ENCODE results near the gene MSI2.

MSI2 gene

GRCh38 chr17:57533684-57534305, 277.5 kb downstream of the MSI2 start:
- no peak for DNase-seq

DNA sequence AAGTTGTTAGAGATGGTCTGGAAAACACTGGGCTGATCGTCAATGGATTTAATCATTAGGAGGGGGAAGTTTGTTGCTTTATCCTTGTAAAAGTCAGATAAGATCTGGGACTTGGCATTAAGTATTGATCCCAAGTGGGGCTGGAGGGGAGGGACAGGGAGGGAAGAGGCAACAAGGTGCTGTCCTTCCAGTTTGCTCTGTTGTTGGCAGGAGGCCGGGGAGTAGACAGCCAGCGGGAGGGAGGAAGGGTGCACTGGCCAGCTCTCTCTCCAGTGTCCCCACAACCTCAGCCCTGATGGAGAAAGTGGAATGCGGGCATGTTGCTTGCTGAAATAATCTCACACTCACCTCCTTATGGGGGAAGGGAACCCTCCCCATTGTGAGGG, 278.5 kb downstream of the MSI2 start:
- no peak for DNase-seq

DNA sequence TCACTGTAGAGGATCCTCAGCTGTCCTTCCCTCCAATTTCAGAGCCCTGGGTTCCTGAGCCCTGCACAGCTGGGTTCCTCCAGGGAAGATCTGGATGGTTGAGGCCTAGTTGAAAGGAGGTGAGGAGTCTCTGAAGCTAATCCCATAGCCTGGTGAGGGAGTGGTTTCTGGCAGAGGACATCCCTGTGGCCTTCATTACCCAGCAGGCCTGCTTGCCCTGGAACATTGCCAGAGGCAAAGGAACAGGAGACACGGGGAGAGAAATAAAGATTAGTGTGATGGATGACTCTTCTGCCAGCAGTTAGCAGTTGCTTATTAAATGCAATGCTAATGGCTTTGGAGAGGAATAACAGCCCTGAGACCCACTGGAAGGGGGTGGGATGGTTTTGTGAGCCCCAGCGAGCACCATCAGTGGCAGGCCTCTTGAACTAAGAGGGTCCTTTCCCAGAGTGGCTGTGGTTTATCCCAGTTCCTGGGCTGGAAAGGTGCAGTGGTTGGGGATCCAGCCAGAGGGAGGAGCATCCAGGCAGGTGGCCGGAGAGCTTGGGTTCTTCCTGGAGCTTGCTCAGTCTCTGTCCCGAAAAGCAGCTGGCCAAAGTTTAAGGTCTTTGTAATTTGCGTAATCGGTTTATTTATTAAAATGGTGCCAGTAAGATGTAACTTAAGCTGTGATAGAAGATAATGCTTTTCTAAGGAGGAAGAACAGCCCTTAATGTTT, 279.1 kb downstream of the MSI2 start:
- DNase-seq: peak; percentile 71

- no peak for DNase-seq
Measured at GRCh38 chr17:57536289-57536688, 280.0 kb downstream of the MSI2 start.

- no peak for DNase-seq
Measured at GRCh38 chr17:57536789-57537523, 280.6 kb downstream of the MSI2 start.

DNA sequence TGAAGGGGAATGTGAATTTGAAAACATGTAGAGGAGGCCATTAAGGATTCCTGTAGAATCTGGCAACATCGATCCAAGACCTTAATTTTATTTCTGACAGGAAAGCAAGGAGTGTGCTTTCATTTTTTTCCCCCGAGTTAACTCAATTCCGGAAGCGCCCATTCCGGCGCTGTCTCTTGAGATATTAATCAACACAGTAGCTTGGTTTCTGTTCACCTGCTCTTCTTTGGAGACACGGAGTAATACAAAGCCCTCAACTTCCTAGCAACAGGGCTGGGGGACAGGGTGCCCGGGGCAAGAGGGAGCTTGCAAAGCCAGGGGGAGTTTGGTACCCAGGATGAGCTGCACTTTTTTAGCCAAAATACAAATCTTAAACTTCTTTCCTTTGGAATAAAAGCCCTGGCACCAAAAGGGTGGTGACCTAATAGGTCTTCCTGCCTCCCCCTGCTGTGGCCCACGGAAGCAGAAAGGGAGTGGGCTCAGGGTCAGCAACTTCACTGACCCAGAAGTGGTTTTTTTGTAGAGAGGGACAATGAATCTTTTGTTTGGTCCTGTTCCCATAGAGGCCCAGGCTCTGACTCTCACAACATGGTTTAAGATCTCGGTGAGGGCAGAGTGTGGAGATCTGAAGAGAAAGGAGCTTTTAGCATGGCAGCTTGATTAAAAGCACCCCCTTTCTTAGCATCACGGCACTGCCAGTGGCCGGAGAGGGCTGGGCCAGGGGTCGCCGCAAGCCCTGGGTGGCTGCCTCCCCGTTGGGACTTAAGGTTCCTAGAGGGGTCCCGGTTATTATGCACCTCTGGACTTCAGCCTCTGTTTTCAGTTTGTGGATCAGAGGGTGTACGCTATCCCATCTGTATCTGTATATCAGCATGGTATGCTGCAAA, 281.4 kb downstream of the MSI2 start:
- peak; percentile 73 for DNase-seq

- DNase-seq: no peak
Measured at GRCh38 chr17:57538736-57539456, 282.6 kb downstream of the MSI2 start.

DNA sequence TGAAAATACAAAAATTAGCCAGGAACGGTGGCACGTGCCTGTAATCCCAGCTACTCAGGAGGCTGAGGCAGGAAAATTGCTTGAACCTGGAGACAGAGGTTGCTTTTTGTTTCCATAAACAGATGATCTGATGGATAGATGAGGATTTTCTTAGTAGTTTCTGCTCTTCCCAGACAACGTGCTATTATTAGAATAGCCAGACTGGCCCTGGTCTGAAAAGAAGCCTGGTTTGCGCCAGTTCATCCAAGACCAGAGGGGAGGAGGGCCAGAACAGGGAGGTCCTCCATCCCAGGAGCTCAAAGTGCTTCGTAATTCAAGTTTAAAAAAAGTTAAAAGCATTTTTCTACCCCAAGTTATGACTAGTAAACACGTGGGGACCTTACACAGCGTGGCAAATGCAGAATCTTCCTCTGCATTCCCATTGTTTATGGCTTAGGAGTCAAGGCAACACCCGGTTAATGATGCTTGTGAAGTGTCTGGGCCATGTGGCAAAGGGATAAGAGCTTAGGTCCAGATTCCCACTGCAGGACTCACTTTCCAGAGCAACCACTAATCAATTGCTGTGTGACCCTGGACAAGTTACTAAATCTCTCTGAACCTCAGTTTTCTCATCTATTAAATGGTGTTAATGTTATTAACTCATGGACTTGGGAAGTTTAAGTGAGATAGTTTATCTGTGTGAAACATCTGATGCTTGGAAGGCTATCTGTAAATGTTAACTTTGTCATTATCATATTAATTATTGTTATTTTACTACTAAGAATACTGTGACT, 283.4 kb downstream of the MSI2 start:
- no peak for DNase-seq

GRCh38 chr17:57540596-57540995, 284.3 kb downstream of the MSI2 start:
- no peak for DNase-seq

- no peak for DNase-seq
Measured at GRCh38 chr17:57541049-57541448, 284.7 kb downstream of the MSI2 start.

DNA sequence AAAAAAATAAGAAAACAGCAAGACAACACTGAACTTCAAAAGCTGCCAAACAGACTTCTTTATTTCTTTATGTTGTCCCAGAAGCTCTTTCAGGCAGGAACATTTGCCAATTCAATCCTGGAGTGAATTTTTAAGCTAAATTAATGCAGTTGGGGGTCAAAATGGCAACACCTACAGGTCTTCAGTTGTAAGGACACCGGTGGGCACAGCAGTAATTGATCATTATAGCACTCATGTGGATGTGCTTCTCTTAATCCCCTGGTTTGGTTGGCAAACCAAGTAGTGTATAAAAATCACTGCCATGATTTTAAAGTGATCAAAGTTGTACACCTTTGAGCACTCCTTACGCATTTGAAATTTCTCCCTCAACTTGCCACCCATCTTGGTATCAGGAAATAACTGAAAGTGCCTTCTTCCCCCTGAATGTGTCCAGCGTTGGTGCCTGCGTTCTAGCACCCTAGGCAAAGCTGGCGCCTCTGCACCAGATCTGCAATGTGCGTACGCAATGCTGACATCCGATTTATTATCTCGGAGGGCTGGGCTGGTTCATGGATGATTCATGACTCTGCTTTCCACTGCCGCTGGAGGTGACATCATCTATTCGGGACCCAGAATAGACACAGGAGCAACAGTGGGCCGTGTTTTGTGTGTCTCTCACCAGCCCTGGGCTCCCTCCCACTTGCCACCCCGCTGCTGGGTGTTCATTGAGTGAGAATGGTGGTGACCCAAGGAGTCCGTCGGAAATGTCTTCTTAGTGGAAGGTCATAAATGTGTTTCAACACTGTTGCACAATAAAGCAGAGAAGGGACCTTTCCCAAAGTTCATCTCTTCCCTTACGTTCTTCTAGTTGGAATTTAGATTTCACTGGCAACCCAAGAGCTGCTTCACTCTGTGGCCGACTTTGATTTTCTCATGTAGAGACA, 285.4 kb downstream of the MSI2 start:
- DNase-seq: no peak

DNA sequence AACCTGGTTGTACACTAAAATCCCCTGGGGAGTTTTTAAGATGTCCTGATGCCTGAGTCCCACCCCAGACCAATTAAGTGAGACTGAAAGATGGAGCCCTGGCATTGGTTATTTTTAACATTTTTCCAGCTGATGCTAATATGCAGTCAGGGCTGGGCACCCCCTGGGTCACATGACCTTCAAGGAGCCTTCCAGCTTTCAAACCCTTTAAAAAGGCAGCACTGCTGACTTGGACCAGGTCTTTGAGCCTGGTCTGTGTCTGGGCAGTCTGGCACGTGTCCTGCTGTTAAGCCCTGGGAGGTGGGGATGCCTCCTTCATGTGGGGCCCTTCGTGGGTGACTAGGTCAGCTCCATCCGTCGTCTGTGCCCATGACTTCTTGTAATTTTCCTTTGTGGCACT, 286.2 kb downstream of the MSI2 start:
- DNase-seq: no peak

DNA sequence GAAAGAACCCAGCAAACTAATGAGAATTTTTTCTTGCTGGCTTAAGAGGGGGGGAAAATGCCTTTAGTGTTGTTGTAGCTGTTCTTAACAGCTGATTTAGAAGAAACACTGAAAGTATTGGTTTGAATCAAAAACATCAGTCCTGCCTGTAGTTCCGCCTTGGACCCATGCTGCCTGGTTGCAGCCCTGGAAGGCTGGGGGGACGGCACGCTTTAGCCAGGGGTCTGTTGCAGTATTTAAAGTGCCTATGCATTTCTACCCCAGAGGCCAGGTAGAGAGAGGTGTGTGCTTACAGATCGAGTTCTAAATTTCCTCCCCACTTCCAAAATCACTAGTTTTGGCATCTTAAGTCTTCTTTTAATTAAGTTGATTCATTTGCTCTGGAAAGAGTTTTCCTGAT, 286.9 kb downstream of the MSI2 start:
- DNase-seq: no peak

- no peak for DNase-seq
Measured at GRCh38 chr17:57544401-57544800, 288.1 kb downstream of the MSI2 start.

DNA sequence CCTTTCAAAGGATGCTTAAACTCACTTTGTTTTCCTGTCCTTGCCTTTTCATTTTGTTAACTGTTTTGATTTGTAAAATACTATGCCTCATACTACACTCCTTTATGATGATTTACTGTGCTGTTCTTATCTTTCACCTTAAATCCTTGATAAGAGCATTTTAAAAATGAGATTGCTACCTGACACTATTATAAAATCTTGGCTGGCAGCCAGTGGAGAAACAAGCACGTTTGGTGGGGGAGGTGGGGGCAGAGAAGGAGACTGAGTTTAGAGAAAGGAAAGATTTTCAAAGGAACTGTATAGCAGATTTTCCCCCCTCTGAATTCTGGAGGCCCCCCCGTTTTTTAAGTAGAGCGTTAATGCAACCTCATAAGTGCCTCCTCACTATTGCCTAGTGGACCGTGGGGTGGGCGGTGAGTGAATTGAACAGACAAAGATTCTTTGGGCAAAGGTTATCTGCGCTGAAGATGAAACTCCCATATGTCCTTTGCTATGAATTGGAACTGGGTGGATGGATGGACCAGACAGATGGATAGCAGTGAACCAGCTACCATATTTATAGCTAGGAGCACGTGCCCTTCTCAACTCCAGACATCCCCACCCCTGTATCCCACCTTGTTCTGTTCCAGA, 288.6 kb downstream of the MSI2 start:
- peak; percentile 78 for DNase-seq

- peak; percentile 81 for DNase-seq
Measured at GRCh38 chr17:57545731-57546342, 289.5 kb downstream of the MSI2 start.

- DNase-seq: no peak
Measured at GRCh38 chr17:57548421-57549410, 292.4 kb downstream of the MSI2 start.

DNA sequence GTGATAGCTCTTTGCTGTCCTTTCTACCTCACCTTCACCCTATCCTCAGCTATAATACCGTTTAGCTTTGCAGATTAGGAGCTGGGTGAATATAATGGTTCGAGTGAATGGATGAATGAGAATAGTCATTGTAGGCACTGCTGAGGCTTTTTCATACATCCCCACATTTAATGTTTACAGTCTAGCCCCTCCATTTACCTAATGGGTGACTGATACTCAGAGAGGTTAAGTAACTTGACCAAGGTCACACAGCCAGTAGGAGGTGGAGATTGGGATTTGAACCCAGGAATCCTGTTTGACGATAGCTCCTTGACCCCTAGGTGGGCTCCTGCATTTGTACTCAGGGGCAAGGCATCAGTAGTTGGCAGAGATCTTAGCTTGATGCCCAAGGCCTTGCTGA, 293.1 kb downstream of the MSI2 start:
- DNase-seq: no peak

Data from NCI-H1436 (cell line).